Endothelial cell of umbilical vein (primary cell): ENCODE data around the gene SLC38A2.

ENCODE experiments used
- EZH2 ChIP-seq: IDR thresholded peaks from 2 replicates; pipeline ENCODE4 v1.6.1; 2012; ENCODE audit warnings: borderline replicate concordance, low read depth, mild to moderate bottlenecking, moderate library complexity, low read length, inconsistent platforms; ENCODE audit not compliant: severe bottlenecking
- POLR2AphosphoS5 ChIP-seq: IDR thresholded peaks from 2 replicates; pipeline ENCODE4 v1.6.1; 2012; ENCODE audit warnings: low read depth, mild to moderate bottlenecking, control low read depth, low read length, moderate library complexity; ENCODE audit not compliant: insufficient read depth
- TF ChIP-seq, protein P1 (sequence below), 2 donors: IDR thresholded peaks; 1 replicate in 1 of 2; 2 replicates in 1 of 2; pipeline ENCODE4 v1.5.1; 2011; ENCODE audit warnings: low read length in 2 of 2, mild to moderate bottlenecking in 2 of 2, moderate library complexity in 2 of 2, control low read depth in 1 of 2, inconsistent platforms in 1 of 2, low read depth in 1 of 2; ENCODE audit not compliant: insufficient read depth in 1 of 2; ENCODE audit errors: extremely low read depth in 1 of 2
- TF ChIP-seq, protein P2 (sequence below): IDR thresholded peaks from 2 replicates; pipeline ENCODE4 v1.6.1; 2011; ENCODE audit not compliant: insufficient read depth, insufficient read length

DNA sequence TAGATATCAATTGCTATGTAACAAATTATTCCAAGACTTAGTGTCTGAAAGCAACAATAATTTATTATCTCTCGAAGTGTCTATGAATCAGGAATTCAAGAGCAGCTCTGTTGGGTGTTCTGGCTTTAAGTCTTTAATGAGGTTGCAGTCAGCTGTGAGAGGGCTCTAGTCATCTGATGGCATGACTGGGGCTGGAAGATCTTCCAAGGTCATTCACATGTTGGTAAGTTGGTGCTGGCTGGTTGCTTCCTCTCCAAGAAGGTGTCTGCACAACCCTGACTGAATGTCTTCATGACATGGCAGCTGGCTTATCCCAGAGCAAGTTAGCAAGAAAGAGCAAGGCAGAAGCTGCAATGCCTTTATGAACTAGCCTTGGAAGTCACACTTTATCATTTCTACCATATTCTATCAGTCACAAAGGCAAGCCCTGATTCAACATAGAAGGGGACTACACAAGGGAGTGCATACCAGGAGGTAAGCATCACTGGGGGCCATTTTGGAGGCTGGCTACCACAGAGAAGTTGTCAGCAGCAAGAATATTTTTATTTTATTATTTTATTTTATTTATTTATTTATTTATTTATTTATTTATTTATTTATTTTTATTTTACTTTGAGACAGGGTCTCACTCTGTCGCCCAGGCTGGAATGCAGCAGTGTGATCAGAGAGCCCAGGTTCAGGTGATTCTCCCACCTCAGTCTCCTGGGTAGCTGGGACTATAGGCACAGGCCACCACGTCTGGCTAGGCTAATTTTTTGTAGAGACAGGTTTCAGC lies 7.6 kb upstream of the SLC38A2 start:
- TF ChIP-seq, protein P1, sequence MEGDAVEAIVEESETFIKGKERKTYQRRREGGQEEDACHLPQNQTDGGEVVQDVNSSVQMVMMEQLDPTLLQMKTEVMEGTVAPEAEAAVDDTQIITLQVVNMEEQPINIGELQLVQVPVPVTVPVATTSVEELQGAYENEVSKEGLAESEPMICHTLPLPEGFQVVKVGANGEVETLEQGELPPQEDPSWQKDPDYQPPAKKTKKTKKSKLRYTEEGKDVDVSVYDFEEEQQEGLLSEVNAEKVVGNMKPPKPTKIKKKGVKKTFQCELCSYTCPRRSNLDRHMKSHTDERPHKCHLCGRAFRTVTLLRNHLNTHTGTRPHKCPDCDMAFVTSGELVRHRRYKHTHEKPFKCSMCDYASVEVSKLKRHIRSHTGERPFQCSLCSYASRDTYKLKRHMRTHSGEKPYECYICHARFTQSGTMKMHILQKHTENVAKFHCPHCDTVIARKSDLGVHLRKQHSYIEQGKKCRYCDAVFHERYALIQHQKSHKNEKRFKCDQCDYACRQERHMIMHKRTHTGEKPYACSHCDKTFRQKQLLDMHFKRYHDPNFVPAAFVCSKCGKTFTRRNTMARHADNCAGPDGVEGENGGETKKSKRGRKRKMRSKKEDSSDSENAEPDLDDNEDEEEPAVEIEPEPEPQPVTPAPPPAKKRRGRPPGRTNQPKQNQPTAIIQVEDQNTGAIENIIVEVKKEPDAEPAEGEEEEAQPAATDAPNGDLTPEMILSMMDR (IDR thresholded peaks at IDR 0.05; ENCODE audit: extremely low read depth in 1 of 2, insufficient read depth in 1 of 2, low read depth in 1 of 2, low read length in 2 of 2) = no peak
- no peak for TF ChIP-seq POLR2AphosphoS5
- no peak for TF ChIP-seq EZH2
- TF ChIP-seq, protein P2, sequence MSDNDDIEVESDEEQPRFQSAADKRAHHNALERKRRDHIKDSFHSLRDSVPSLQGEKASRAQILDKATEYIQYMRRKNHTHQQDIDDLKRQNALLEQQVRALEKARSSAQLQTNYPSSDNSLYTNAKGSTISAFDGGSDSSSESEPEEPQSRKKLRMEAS = no peak
